OCI-LY1 (cell line): ENCODE data around the gene PRTFDC1.

Experiments used
- CTCF ChIP-seq: fragments of 200-600 bp; sonication (generic), shearing (Covaris generic); IDR thresholded peaks from 2 replicates; pipeline ENCODE4 v1.5.1; 2017; ENCODE audit warnings: mild to moderate bottlenecking, antibody characterized with exemption, low read length, moderate library complexity, mixed read lengths
- EZH2 ChIP-seq: fragments of 200-600 bp; sonication (generic), shearing (Covaris generic); IDR thresholded peaks from 2 replicates; pipeline ENCODE4 v1.8.0; 2017; ENCODE audit warnings: borderline replicate concordance, mixed run types, mild to moderate bottlenecking, antibody characterized with exemption, low read length, moderate library complexity, mixed read lengths

GRCh38 chr10:24966962-24967481 lies 14.6 kb upstream of the PRTFDC1 start:
- TF ChIP-seq CTCF (no peak), EZH2 (no peak)
